Neural cell (in vitro differentiated cells): ENCODE measurements around the gene SACM1L. TPM values are rescaled to one million over a fixed set of nuclear protein-coding genes. Genes with fewer than 3 reads are reported as not detected.

Experiments
- H2AFZ ChIP-seq: fragments of 200-600, 300-800 bp; sonication (generic), shearing (Covaris generic); 2 replicates; pipeline ENCODE4 v1.6.0; 2014; ENCODE audit warnings: low read depth, mild to moderate bottlenecking, antibody characterized with exemption, low read length, moderate library complexity
- H3F3A ChIP-seq: fragments of 200-600 bp; shearing (Covaris generic); 2 replicates; pipeline ENCODE4 v1.6.1; 2016; ENCODE audit warnings: mild to moderate bottlenecking, moderate library complexity, mixed read lengths, antibody characterized with exemption, low read length; ENCODE audit not compliant: insufficient read depth, poor library complexity, severe bottlenecking
- H3K27ac ChIP-seq: fragments of 200-600, 300-800 bp; sonication (generic), shearing (Covaris generic); 2 replicates; pipeline ENCODE4 v1.5.1; 2014; ENCODE audit warnings: mild to moderate bottlenecking, low read length, moderate library complexity
- H3K27me3 ChIP-seq: fragments of 300-800, 200-600 bp; sonication (generic), shearing (Covaris generic); 2 replicates; pipeline ENCODE4 v1.6.0; 2014; ENCODE audit warnings: mild to moderate bottlenecking, low read depth, low read length, moderate library complexity; ENCODE audit not compliant: insufficient read depth
- H3K36me3 ChIP-seq: fragments of 300-800, 200-600 bp; sonication (generic), shearing (Covaris generic); 2 replicates; pipeline ENCODE4 v1.5.1; 2014; ENCODE audit warnings: mild to moderate bottlenecking, antibody characterized with exemption, low read length, moderate library complexity; ENCODE audit not compliant: insufficient read depth
- H3K4me2 ChIP-seq: fragments of 300-800, 200-600 bp; sonication (generic), shearing (Covaris generic); 2 replicates; pipeline ENCODE4 v1.6.0; 2014; ENCODE audit warnings: mild to moderate bottlenecking, low read length
- H3K4me3 ChIP-seq: fragments of 300-800, 200-600 bp; sonication (generic), shearing (Covaris generic); 2 replicates; pipeline ENCODE4 v1.5.1; 2014; ENCODE audit warnings: mild to moderate bottlenecking, low read length, moderate library complexity
- H3K79me2 ChIP-seq: fragments of 200-600 bp; shearing (Covaris generic); replicated peaks from 2 replicates; pipeline ENCODE4 v1.6.0; 2014; ENCODE audit warnings: mild to moderate bottlenecking, low read length, moderate library complexity; ENCODE audit not compliant: insufficient read depth
- H3K9ac ChIP-seq: fragments of 300-800, 200-600 bp; sonication (generic), shearing (Covaris generic); 2 replicates; pipeline ENCODE4 v1.6.1; 2016; ENCODE audit warnings: mild to moderate bottlenecking, low read length, mixed read lengths
- H3K9me2 ChIP-seq: fragments of 200-600 bp; shearing (Covaris generic); 2 replicates; pipeline ENCODE4 v1.6.1; 2016; ENCODE audit warnings: mild to moderate bottlenecking, low read length, mixed read lengths; ENCODE audit not compliant: insufficient read depth
- H3K9me3 ChIP-seq: fragments of 200-600, 300-800 bp; sonication (generic), shearing (Covaris generic); 2 replicates; pipeline ENCODE4 v1.6.1; 2016; ENCODE audit warnings: mild to moderate bottlenecking, mixed run types, low read length, moderate library complexity, mixed read lengths
- H4K20me1 ChIP-seq: fragments of 200-600 bp; shearing (Covaris generic); 2 replicates; pipeline ENCODE4 v1.6.1; 2016; ENCODE audit warnings: mild to moderate bottlenecking, mixed run types; ENCODE audit not compliant: insufficient read depth
- EP300 ChIP-seq: fragments of 450-650 bp; conservative IDR thresholded peaks from 2 replicates; pipeline ENCODE4 v1.6.1; 2014; ENCODE audit warnings: antibody characterized with exemption, mild to moderate bottlenecking, moderate library complexity; ENCODE audit not compliant: poor library complexity, severe bottlenecking
- EZH2 ChIP-seq: fragments of 200-600, 300-800 bp; shearing (Covaris generic), sonication (generic); IDR thresholded peaks from 2 replicates; pipeline ENCODE4 v1.6.1; 2014; ENCODE audit warnings: antibody characterized with exemption, low read length, borderline replicate concordance, mild to moderate bottlenecking; ENCODE audit not compliant: insufficient read depth, poor library complexity, severe bottlenecking
- MXI1 ChIP-seq: fragments of 450-650 bp; conservative IDR thresholded peaks from 2 replicates; pipeline ENCODE4 v1.6.1; 2014; ENCODE audit warnings: antibody characterized with exemption, mild to moderate bottlenecking; ENCODE audit not compliant: poor library complexity, severe bottlenecking
- POLR2AphosphoS5 ChIP-seq: IDR thresholded peaks from 2 replicates; pipeline ENCODE4 v1.6.1; 2012
- RAD21 ChIP-seq: fragments of 450-650 bp; conservative IDR thresholded peaks from 2 replicates; pipeline ENCODE4 v1.6.1; 2014; ENCODE audit warnings: antibody characterized with exemption, mild to moderate bottlenecking, moderate library complexity
- SMC3 ChIP-seq: fragments of 450-650 bp; conservative IDR thresholded peaks from 2 replicates; pipeline ENCODE4 v1.6.1; 2014; ENCODE audit warnings: antibody characterized with exemption, mild to moderate bottlenecking, moderate library complexity; ENCODE audit not compliant: poor library complexity
- TAF1 ChIP-seq: IDR thresholded peaks from 2 replicates; pipeline ENCODE4 v1.6.1; 2012; ENCODE audit warnings: low read depth
- polyA plus RNA-seq: library from polyadenylated mRNA; depleted of rRNA; stranded (reverse); fragments of >200 nt; gene quantifications from 2 replicates; pipeline ENCODE4 v1.2.3, GENCODE V29; 2014
- TF ChIP-seq, protein P1 (sequence below): IDR thresholded peaks from 2 replicates; pipeline ENCODE4 v1.6.1; 2012; ENCODE audit warnings: borderline replicate concordance
- TF ChIP-seq, protein P2 (sequence below): fragments of 450-650 bp; IDR thresholded peaks from 2 replicates; pipeline ENCODE4 v1.5.1; 2014; ENCODE audit warnings: antibody characterized with exemption, mild to moderate bottlenecking, moderate library complexity; ENCODE audit not compliant: poor library complexity, severe bottlenecking

Gene SACM1L
- polyA plus RNA-seq, 1 donor from 2014 or later = 66.2 TPM

GRCh38 chr3:45751537-45752242, 62.5 kb downstream of the SACM1L start:
- H3K27ac ChIP-seq = no peak overlapping the region
- H3K4me3 ChIP-seq = no peak overlapping the region
- no peaks in the 10 kb centered on the region for H3F3A ChIP-seq
- no peaks in the 10 kb centered on the region for H3K9me3 ChIP-seq
- no peak overlapping the region for H3K9ac ChIP-seq
- TF ChIP-seq SMC3 (no peak), POLR2AphosphoS5 (no peak), TAF1 (no peak), EP300 (no peak), RAD21 (no peak), MXI1 (no peak)
- H2AFZ ChIP-seq = no peak overlapping the region
- H4K20me1 ChIP-seq = no peaks in the 10 kb centered on the region
- no peaks in the 10 kb centered on the region for H3K27me3 ChIP-seq
- no peaks in the 10 kb centered on the region for H3K79me2 ChIP-seq
- no peaks in the 10 kb centered on the region for H3K9me2 ChIP-seq
- no peak overlapping the region for H3K4me2 ChIP-seq
- peaks cover 8% of the 10 kb centered on the region for H3K36me3 ChIP-seq

DNA sequence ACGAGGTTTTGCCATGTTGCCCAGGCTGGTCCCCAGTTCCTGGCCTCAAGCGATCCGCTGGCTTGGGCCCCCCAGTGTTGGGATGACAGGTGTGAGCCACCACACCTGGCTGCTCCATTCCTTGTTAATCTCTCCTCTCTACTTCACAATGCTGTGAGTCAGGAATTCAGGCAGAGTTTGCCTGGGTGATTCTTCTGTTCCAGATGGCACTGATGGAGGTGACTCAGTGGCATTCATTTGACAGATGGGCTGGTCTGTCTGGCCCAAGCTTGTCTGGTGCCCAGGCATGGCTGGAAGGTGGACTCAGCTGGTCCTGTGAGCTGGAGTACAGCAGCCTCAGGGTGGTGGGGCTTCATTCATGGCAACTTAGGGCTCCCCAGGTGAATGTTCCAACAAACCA, 63.9 kb downstream of the SACM1L start:
- Histone ChIP-seq H3K79me2 (no peaks in the 10 kb centered on the region), H3K9me3 (no peaks in the 10 kb centered on the region), H3F3A (no peaks in the 10 kb centered on the region), H3K27me3 (no peaks in the 10 kb centered on the region), H3K9ac (no peak overlapping the region), H3K9me2 (no peaks in the 10 kb centered on the region), H3K4me3 (no peak overlapping the region), H4K20me1 (no peaks in the 10 kb centered on the region), H3K4me2 (no peak overlapping the region), H3K27ac (no peak overlapping the region), H3K36me3 (no peaks in the 10 kb centered on the region), H2AFZ (no peak overlapping the region)
- TF ChIP-seq SMC3 (no peak), TAF1 (no peak), POLR2AphosphoS5 (no peak), RAD21 (no peak), EP300 (no peak), MXI1 (no peak), EZH2 (no peak)
- TF ChIP-seq, protein P1, sequence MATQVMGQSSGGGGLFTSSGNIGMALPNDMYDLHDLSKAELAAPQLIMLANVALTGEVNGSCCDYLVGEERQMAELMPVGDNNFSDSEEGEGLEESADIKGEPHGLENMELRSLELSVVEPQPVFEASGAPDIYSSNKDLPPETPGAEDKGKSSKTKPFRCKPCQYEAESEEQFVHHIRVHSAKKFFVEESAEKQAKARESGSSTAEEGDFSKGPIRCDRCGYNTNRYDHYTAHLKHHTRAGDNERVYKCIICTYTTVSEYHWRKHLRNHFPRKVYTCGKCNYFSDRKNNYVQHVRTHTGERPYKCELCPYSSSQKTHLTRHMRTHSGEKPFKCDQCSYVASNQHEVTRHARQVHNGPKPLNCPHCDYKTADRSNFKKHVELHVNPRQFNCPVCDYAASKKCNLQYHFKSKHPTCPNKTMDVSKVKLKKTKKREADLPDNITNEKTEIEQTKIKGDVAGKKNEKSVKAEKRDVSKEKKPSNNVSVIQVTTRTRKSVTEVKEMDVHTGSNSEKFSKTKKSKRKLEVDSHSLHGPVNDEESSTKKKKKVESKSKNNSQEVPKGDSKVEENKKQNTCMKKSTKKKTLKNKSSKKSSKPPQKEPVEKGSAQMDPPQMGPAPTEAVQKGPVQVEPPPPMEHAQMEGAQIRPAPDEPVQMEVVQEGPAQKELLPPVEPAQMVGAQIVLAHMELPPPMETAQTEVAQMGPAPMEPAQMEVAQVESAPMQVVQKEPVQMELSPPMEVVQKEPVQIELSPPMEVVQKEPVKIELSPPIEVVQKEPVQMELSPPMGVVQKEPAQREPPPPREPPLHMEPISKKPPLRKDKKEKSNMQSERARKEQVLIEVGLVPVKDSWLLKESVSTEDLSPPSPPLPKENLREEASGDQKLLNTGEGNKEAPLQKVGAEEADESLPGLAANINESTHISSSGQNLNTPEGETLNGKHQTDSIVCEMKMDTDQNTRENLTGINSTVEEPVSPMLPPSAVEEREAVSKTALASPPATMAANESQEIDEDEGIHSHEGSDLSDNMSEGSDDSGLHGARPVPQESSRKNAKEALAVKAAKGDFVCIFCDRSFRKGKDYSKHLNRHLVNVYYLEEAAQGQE = no peak
- TF ChIP-seq, protein P2, sequence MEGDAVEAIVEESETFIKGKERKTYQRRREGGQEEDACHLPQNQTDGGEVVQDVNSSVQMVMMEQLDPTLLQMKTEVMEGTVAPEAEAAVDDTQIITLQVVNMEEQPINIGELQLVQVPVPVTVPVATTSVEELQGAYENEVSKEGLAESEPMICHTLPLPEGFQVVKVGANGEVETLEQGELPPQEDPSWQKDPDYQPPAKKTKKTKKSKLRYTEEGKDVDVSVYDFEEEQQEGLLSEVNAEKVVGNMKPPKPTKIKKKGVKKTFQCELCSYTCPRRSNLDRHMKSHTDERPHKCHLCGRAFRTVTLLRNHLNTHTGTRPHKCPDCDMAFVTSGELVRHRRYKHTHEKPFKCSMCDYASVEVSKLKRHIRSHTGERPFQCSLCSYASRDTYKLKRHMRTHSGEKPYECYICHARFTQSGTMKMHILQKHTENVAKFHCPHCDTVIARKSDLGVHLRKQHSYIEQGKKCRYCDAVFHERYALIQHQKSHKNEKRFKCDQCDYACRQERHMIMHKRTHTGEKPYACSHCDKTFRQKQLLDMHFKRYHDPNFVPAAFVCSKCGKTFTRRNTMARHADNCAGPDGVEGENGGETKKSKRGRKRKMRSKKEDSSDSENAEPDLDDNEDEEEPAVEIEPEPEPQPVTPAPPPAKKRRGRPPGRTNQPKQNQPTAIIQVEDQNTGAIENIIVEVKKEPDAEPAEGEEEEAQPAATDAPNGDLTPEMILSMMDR = no peak
